Measurements from ENCODE around the gene CHD5. TPM values are rescaled to one million over a fixed set of nuclear protein-coding genes. Genes with fewer than 3 reads are reported as not detected.

The CHD5 gene
- total RNA-seq, 1 experiment from 2014 or later, result 62.9 TPM

DNA sequence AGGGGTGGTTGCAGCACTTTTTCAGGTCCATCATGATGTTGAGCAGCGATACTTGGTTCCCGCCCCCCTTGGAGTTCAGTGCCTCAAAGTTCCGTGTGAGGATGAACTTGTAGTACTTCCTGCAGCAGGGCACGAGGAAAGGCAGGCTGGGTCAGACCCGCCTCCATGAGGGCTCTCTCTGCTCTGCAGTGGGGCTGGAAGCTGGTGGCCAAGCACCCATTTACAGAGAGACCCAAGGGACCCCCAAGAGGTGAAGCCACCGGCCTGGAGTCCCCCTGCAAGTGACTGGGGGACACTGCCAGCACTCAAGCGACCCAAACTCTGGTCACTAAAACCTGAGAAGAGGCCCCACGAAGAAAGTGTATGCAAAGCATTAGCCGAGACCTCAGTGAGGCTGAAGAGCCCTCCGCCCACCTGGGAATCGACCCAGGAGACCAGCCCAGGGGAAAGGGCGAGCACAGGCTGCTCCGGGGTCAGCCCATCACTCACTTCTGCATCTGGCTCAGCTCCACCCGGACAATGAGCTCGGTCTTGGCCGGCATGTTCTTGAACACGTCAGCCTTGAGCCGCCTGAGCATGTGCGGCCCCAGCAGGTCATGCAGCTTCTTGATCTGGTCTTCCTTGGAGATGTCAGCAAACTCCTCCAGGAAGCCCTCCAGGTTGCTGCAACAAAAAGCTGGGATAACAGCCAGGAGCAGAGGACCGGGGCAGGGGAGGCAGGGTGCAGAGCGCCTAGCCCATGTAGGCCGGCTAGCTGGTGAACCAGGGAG is 45.2 kb downstream of the CHD5 start:
- no peak for TF ChIP-seq POLR2AphosphoS5 (IDR thresholded peaks at IDR 0.05; ENCODE audit: low read depth, low read length)
- TF ChIP-seq SIN3A (IDR thresholded peaks at IDR 0.05; ENCODE audit: borderline replicate concordance, insufficient read depth, low read depth, low read length), result no peak
- TF ChIP-seq, protein P1, sequence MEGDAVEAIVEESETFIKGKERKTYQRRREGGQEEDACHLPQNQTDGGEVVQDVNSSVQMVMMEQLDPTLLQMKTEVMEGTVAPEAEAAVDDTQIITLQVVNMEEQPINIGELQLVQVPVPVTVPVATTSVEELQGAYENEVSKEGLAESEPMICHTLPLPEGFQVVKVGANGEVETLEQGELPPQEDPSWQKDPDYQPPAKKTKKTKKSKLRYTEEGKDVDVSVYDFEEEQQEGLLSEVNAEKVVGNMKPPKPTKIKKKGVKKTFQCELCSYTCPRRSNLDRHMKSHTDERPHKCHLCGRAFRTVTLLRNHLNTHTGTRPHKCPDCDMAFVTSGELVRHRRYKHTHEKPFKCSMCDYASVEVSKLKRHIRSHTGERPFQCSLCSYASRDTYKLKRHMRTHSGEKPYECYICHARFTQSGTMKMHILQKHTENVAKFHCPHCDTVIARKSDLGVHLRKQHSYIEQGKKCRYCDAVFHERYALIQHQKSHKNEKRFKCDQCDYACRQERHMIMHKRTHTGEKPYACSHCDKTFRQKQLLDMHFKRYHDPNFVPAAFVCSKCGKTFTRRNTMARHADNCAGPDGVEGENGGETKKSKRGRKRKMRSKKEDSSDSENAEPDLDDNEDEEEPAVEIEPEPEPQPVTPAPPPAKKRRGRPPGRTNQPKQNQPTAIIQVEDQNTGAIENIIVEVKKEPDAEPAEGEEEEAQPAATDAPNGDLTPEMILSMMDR (IDR thresholded peaks at IDR 0.05), result no peak
- TF ChIP-seq TCF7L2 (IDR thresholded peaks at IDR 0.05; ENCODE audit: low read depth, low read length), result no peak
- TF ChIP-seq, protein P2, sequence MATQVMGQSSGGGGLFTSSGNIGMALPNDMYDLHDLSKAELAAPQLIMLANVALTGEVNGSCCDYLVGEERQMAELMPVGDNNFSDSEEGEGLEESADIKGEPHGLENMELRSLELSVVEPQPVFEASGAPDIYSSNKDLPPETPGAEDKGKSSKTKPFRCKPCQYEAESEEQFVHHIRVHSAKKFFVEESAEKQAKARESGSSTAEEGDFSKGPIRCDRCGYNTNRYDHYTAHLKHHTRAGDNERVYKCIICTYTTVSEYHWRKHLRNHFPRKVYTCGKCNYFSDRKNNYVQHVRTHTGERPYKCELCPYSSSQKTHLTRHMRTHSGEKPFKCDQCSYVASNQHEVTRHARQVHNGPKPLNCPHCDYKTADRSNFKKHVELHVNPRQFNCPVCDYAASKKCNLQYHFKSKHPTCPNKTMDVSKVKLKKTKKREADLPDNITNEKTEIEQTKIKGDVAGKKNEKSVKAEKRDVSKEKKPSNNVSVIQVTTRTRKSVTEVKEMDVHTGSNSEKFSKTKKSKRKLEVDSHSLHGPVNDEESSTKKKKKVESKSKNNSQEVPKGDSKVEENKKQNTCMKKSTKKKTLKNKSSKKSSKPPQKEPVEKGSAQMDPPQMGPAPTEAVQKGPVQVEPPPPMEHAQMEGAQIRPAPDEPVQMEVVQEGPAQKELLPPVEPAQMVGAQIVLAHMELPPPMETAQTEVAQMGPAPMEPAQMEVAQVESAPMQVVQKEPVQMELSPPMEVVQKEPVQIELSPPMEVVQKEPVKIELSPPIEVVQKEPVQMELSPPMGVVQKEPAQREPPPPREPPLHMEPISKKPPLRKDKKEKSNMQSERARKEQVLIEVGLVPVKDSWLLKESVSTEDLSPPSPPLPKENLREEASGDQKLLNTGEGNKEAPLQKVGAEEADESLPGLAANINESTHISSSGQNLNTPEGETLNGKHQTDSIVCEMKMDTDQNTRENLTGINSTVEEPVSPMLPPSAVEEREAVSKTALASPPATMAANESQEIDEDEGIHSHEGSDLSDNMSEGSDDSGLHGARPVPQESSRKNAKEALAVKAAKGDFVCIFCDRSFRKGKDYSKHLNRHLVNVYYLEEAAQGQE (IDR thresholded peaks at IDR 0.05; ENCODE audit: insufficient read depth in 1 of 2, low read depth in 2 of 2, low read length in 1 of 2), result no peak
- ATAC-seq (no peak), DNase-seq (ENCODE audit: low read depth, low spot score) (no peak)
- no peak overlapping the region for H3K4me3 ChIP-seq (ENCODE audit: low read depth in 2 of 2, low read length in 2 of 2)
- no peaks in the 10 kb centered on the region for H3K9me3 ChIP-seq (ENCODE audit: control insufficient read depth, insufficient read depth, low read depth, low read length)
- ChIA-PET POLR2A (interaction anchor here (0.5 to 0.6 kb wide), 2 partner anchors 54 to 110 kb away, joined by 4 to 5 read pairs; no protein-coding TSS in a partner anchor), CTCF (no interaction called here)
- H3K36me3 ChIP-seq (ENCODE audit: control insufficient read depth, insufficient read depth, low read length), result peaks cover 2% of the 10 kb centered on the region; the same call in 1 of the 2 replicates
- no peaks in the 10 kb centered on the region for H3K4me1 ChIP-seq (ENCODE audit: control insufficient read depth, insufficient read depth, low read length)
- no TSS peak for BruUV-seq (replicated peaks)
- H3K27ac ChIP-seq (ENCODE audit: low read length), result no peak overlapping the region
- no peaks in the 10 kb centered on the region for H3K27me3 ChIP-seq (ENCODE audit: control insufficient read depth, insufficient read depth, low read length)
- in situ Hi-C loops (cut with HindIII; ENCODE audit: low pct_unique_long_range_greater_than_20kb, low sequenced_read_pairs), result no loop called here
- intact Hi-C loops (cut with micrococcal nuclease; ENCODE audit: unreplicated experiment), result no loop called here

DNA sequence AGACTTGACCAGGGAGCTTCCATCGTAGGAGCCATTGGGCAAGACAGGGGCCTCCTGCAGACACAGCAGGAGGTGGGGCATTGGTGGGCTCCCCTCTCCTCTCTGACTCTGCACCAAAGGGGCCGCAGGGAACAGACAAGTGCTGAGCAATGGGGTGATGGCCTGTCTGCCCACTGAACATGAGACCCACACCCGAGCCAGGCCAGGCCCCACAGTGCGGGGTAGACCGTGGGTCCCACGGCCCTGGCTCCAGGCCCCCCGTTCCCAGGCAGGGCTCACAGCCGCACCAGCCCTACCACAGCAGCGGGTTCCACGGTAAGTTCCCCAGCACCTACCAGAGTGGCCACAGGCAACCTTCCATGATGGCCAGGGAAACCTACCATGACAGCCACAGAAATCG is 45.9 kb downstream of the CHD5 start:
- Histone ChIP-seq H3K27me3 (ENCODE audit: control insufficient read depth, insufficient read depth, low read length) (no peaks in the 10 kb centered on the region), H3K27ac (ENCODE audit: low read length) (no peak overlapping the region), H3K36me3 (ENCODE audit: control insufficient read depth, insufficient read depth, low read length) (peaks cover 2% of the 10 kb centered on the region; the same call in 1 of the 2 replicates), H3K9me3 (ENCODE audit: control insufficient read depth, insufficient read depth, low read depth, low read length) (no peaks in the 10 kb centered on the region), H3K4me1 (ENCODE audit: control insufficient read depth, insufficient read depth, low read length) (no peaks in the 10 kb centered on the region), H3K4me3 (ENCODE audit: low read depth in 2 of 2, low read length in 2 of 2) (no peak overlapping the region)
- TF ChIP-seq, protein P1 (IDR thresholded peaks at IDR 0.05), result no peak
- TF ChIP-seq SIN3A (IDR thresholded peaks at IDR 0.05; ENCODE audit: borderline replicate concordance, insufficient read depth, low read depth, low read length), result no peak
- no peak for TF ChIP-seq TCF7L2 (IDR thresholded peaks at IDR 0.05; ENCODE audit: low read depth, low read length)
- TF ChIP-seq POLR2AphosphoS5 (IDR thresholded peaks at IDR 0.05; ENCODE audit: low read depth, low read length), result no peak
- TF ChIP-seq, protein P2 (IDR thresholded peaks at IDR 0.05; ENCODE audit: insufficient read depth in 1 of 2, low read depth in 2 of 2, low read length in 1 of 2), result no peak
- ATAC-seq (no peak), DNase-seq (ENCODE audit: low read depth, low spot score) (no peak)
- in situ Hi-C loops (cut with HindIII; ENCODE audit: low pct_unique_long_range_greater_than_20kb, low sequenced_read_pairs) (no loop called here), intact Hi-C loops (cut with micrococcal nuclease; ENCODE audit: unreplicated experiment) (no loop called here)
- ChIA-PET CTCF (no interaction called here), POLR2A (interaction anchor here (0.6 kb wide), 1 partner anchor 30 kb away, joined by 6 read pairs; no protein-coding TSS in a partner anchor)
- no TSS peak for BruUV-seq (replicated peaks)
